Endothelial cell of umbilical vein (primary cell): Measurements from ENCODE around the gene PLCH1. TPM values are rescaled to one million over a fixed set of nuclear protein-coding genes. Genes with fewer than 3 reads are reported as not detected.

Experiments
- BruUV-seq: library from RNA; stranded (reverse); fragments of 400-500 nt; replicated peaks from 2 replicates; lab custom pipeline; 2021; lab: Mats Ljungman, UMichigan
- CTCF ChIA-PET: fragments of 300-600, 350-600 bp; sonication (Branson Sonifier 250); formaldehyde crosslinking; loops from one replicate; lab custom pipeline; 2021; ENCODE audit warnings: antibody characterized with exemption, inconsistent platforms; lab: Charles Lee
- POLR2A ChIA-PET: fragments of 300-600, 350-600 bp; sonication (Branson Sonifier 250); formaldehyde crosslinking; loops from one replicate; lab custom pipeline; 2021; ENCODE audit warnings: antibody characterized with exemption, inconsistent platforms; lab: Charles Lee
- DNase-seq: peaks from one replicate; pipeline ENCODE4 v3.0.0-alpha.2; 2011; ENCODE audit warnings: low read depth, low spot score
- FAIRE-seq: peaks from 2 replicates; lab custom pipeline; 2011; peaks lifted over from hg19 to GRCh38; lab: Jason Lieb, UNC
- H2AFZ ChIP-seq: 2 replicates; pipeline ENCODE4 v1.6.0; 2012; ENCODE audit warnings: low read depth, low read length, control low read depth, inconsistent platforms
- H3K27ac ChIP-seq: 2 replicates; pipeline ENCODE4 v1.5.1; 2011; ENCODE audit warnings: low read depth, mild to moderate bottlenecking, control low read depth, low read length, moderate library complexity; ENCODE audit not compliant: insufficient read depth
- H3K27me3 ChIP-seq, 2 experiments: 2 replicates each; pipeline versions ENCODE4 v1.6.0 to v1.6.1; 2011; ENCODE audit warnings: low read length in 2 of 2, mixed read lengths in 1 of 2; ENCODE audit not compliant: control insufficient read depth in 2 of 2, insufficient read depth in 2 of 2
- H3K36me3 ChIP-seq, 2 experiments: 2 replicates in 1 of 2; 3 replicates in 1 of 2; pipeline ENCODE4 v1.5.1; 2011; ENCODE audit warnings: low read length in 2 of 2, mild to moderate bottlenecking in 1 of 2, moderate library complexity in 1 of 2; ENCODE audit not compliant: control insufficient read depth in 2 of 2, insufficient read depth in 2 of 2; ENCODE audit errors: extremely low read depth in 1 of 2
- H3K4me1 ChIP-seq: 3 replicates; pipeline ENCODE4 v1.5.1; 2011; ENCODE audit warnings: mild to moderate bottlenecking, low read length; ENCODE audit not compliant: control insufficient read depth, insufficient read depth; ENCODE audit errors: extremely low read depth
- H3K4me2 ChIP-seq: 2 replicates; pipeline ENCODE4 v1.6.1; 2011; ENCODE audit warnings: low read length, control low read depth, mixed read lengths; ENCODE audit not compliant: insufficient read depth
- H3K4me3 ChIP-seq, 3 experiments: fragments of 200-600 bp in 1 of 3; sonication (generic), shearing (Covaris generic) in 1 of 3; replicated peaks in 1 of 3; 2 replicates each; pipeline ENCODE4 v1.5.1; 2011 to 2016; ENCODE audit warnings: control low read depth in 3 of 3, low read length in 3 of 3, mild to moderate bottlenecking in 2 of 3, inconsistent platforms in 1 of 3, low read depth in 1 of 3, moderate library complexity in 1 of 3; ENCODE audit not compliant: insufficient read depth in 1 of 3
- H3K79me2 ChIP-seq: 2 replicates; pipeline ENCODE4 v1.6.0; 2012; ENCODE audit warnings: low read length, inconsistent platforms; ENCODE audit not compliant: control insufficient read depth, insufficient read depth
- H3K9ac ChIP-seq: replicated peaks from 2 replicates; pipeline ENCODE3; 2011; ENCODE audit warnings: low read length, control low read depth; ENCODE audit not compliant: insufficient read depth; ENCODE audit errors: extremely low read depth
- H3K9me1 ChIP-seq: replicated peaks from 3 replicates; pipeline ENCODE4 v1.6.0; 2011; ENCODE audit warnings: mild to moderate bottlenecking, low read length; ENCODE audit not compliant: control insufficient read depth, insufficient read depth; ENCODE audit errors: extremely low read depth
- H3K9me3 ChIP-seq: replicated peaks from 2 replicates; pipeline ENCODE4 v1.5.1; 2012; ENCODE audit warnings: low read length, inconsistent platforms; ENCODE audit not compliant: control insufficient read depth, insufficient read depth
- H4K20me1 ChIP-seq: replicated peaks from 2 replicates; pipeline ENCODE3; 2011; ENCODE audit warnings: mild to moderate bottlenecking, low read length; ENCODE audit not compliant: control insufficient read depth, insufficient read depth; ENCODE audit errors: extremely low read depth
- EZH2 ChIP-seq: IDR thresholded peaks from 2 replicates; pipeline ENCODE4 v1.6.1; 2012; ENCODE audit warnings: borderline replicate concordance, low read depth, mild to moderate bottlenecking, moderate library complexity, low read length, inconsistent platforms; ENCODE audit not compliant: severe bottlenecking
- FOS ChIP-seq: IDR thresholded peaks from 2 replicates; pipeline ENCODE4 v1.6.1; 2011; ENCODE audit warnings: mild to moderate bottlenecking, low read length, moderate library complexity, borderline replicate concordance; ENCODE audit not compliant: insufficient read depth
- GATA2 ChIP-seq: IDR thresholded peaks from 2 replicates; pipeline ENCODE4 v1.7.0; 2011; ENCODE audit warnings: low read depth, mild to moderate bottlenecking, moderate library complexity, mixed read lengths, low read length; ENCODE audit not compliant: insufficient read length, insufficient read depth
- JUN ChIP-seq: IDR thresholded peaks from 2 replicates; pipeline ENCODE4 v1.6.1; 2011; ENCODE audit warnings: borderline replicate concordance, low read depth; ENCODE audit not compliant: insufficient read length, insufficient read depth
- MAX ChIP-seq: IDR thresholded peaks from 2 replicates; pipeline ENCODE4 v1.6.1; 2011; ENCODE audit not compliant: insufficient read depth, insufficient read length
- MYC ChIP-seq: IDR thresholded peaks from one replicate; pipeline ENCODE4 v1.6.1; 2011; ENCODE audit warnings: mild to moderate bottlenecking, low read depth, low read length
- POLR2A ChIP-seq: IDR thresholded peaks from 2 replicates; pipeline ENCODE4 v1.6.1; 2012; ENCODE audit warnings: low read depth, mild to moderate bottlenecking, control low read depth, low read length
- POLR2AphosphoS5 ChIP-seq: IDR thresholded peaks from 2 replicates; pipeline ENCODE4 v1.6.1; 2012; ENCODE audit warnings: low read depth, mild to moderate bottlenecking, control low read depth, low read length, moderate library complexity; ENCODE audit not compliant: insufficient read depth
- dilution Hi-C: fragments of 300-500 bp; cut with MboI; formaldehyde crosslinking; loops from one replicate; pipeline ENCODE4 v1.15.0; 2019; ENCODE audit warnings: low sequenced_read_pairs; ENCODE audit not compliant: extremely low pct_ligation_motif_present
- intact Hi-C: fragments of 100-400 bp; cut with micrococcal nuclease; formaldehyde crosslinking; loops from one replicate; pipeline ENCODE4 v1.10.0; 2022
- polyA plus RNA-seq, 4 experiments: library from polyadenylated mRNA; depleted of rRNA in 3 of 4; stranded (reverse) in 3 of 4; unstranded in 1 of 4; fragments of >200 nt; gene quantifications; 2 replicates each; pipeline versions ENCODE4 v1.2.1 to v1.2.3, GENCODE V29; 2011 to 2012; ENCODE audit warnings: missing spikeins in 1 of 4
- total RNA-seq: library from RNA; stranded (reverse); gene quantifications from 2 replicates; pipeline ENCODE4 v1.2.3, GENCODE V29; 2021
- TF ChIP-seq, protein P1 (sequence below), 2 donors: IDR thresholded peaks; 1 replicate in 1 of 2; 2 replicates in 1 of 2; pipeline ENCODE4 v1.5.1; 2011; ENCODE audit warnings: low read length in 2 of 2, mild to moderate bottlenecking in 2 of 2, moderate library complexity in 2 of 2, control low read depth in 1 of 2, inconsistent platforms in 1 of 2, low read depth in 1 of 2; ENCODE audit not compliant: insufficient read depth in 1 of 2; ENCODE audit errors: extremely low read depth in 1 of 2

PLCH1 gene
- total and polyA plus RNA-seq, 2 donors (not counting 3 experiments of a cell fraction or from before 2014, with no cell fraction given), result 0.03 TPM; not detected in 1

- intact Hi-C loops (no loop called here), dilution Hi-C loops (no loop called here)
- ChIA-PET POLR2A (no interaction called here), CTCF (interaction anchor here (1.2 to 1.4 kb wide), 2 partner anchors 19 to 39 kb away, joined by 3 read pairs; no protein-coding TSS in a partner anchor)
- H4K20me1 ChIP-seq, result no peaks in the 10 kb centered on the region
- H3K27me3 ChIP-seq, result no peaks in the 10 kb centered on the region
- no peaks in the 10 kb centered on the region for H3K4me1 ChIP-seq
- no peak for TF ChIP-seq POLR2A
- no peak for TF ChIP-seq FOS
- no peak for TF ChIP-seq EZH2
- TF ChIP-seq JUN, result no peak
- TF ChIP-seq MAX, result no peak
- TF ChIP-seq, protein P1, sequence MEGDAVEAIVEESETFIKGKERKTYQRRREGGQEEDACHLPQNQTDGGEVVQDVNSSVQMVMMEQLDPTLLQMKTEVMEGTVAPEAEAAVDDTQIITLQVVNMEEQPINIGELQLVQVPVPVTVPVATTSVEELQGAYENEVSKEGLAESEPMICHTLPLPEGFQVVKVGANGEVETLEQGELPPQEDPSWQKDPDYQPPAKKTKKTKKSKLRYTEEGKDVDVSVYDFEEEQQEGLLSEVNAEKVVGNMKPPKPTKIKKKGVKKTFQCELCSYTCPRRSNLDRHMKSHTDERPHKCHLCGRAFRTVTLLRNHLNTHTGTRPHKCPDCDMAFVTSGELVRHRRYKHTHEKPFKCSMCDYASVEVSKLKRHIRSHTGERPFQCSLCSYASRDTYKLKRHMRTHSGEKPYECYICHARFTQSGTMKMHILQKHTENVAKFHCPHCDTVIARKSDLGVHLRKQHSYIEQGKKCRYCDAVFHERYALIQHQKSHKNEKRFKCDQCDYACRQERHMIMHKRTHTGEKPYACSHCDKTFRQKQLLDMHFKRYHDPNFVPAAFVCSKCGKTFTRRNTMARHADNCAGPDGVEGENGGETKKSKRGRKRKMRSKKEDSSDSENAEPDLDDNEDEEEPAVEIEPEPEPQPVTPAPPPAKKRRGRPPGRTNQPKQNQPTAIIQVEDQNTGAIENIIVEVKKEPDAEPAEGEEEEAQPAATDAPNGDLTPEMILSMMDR (IDR thresholded peaks at IDR 0.05; ENCODE audit: extremely low read depth in 1 of 2, insufficient read depth in 1 of 2, low read depth in 1 of 2, low read length in 2 of 2), result no peak
- no peak for TF ChIP-seq MYC
- TF ChIP-seq GATA2, result no peak
- no peak for TF ChIP-seq POLR2AphosphoS5
- DNase-seq (no peak), FAIRE-seq (no peak)
- H3K9me3 ChIP-seq, result no peaks in the 10 kb centered on the region
- H3K4me2 ChIP-seq, result no peak overlapping the region
- H3K9me1 ChIP-seq, result no peaks in the 10 kb centered on the region
- no peak overlapping the region for H3K27ac ChIP-seq
- H2AFZ ChIP-seq, result no peak overlapping the region
- H3K36me3 ChIP-seq, result no peaks in the 10 kb centered on the region
- no peak overlapping the region for H3K9ac ChIP-seq
- no peak overlapping the region for H3K4me3 ChIP-seq
- no TSS peak for BruUV-seq
- H3K79me2 ChIP-seq, result no peaks in the 10 kb centered on the region
Observed at GRCh38 chr3:155791190-155791589, 46.3 kb upstream of the PLCH1 start.
